ENCODE measurements around the gene ZNF783. TPM values are rescaled to one million over a fixed set of nuclear protein-coding genes. Genes with fewer than 3 reads are reported as not detected.

Gene ZNF783
- total and polyA plus RNA-seq, 9 of the 15 experiments (the other 6 are each of a cell fraction or from before 2014, with no cell fraction given), result 0.66 to 11.2 (median 5.4) TPM

DNA sequence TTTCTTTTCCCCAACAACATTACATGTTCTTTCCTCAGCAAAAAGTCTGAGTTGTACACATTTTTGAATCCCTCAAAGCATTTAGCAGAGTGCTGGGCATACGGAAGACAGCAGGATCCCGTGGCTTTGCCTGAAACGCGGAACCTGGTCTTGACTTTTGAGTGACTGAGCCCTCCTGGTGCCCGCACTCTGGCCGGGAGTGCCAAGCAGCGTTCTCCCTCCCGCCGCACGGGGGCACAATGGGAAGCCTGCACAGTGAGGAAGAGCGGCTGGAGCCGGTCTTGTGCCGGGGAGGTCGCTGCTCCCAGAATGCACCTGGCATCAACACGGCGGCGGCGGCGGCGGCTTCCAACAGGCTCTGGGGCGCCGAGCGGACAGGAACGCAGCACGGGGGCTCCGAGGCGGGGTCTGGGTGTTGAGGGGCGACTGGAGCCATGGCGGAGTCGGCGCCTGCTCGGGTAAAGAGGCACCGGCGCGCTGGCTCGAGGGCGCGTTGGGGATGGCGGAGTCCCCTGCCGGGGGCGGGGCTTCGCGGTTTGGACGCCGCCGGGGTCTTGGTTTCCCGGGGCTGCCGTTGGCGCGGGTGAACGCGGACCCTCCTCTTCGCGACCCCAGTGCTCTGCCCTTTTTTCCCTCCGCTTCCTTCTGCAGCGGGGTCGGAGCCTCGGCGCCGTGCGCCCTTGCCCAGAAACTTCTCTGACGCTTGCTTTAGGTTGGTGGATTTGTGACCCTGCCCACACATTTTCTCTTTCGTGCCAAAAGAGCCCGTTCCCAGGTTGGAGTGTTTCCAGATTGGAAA lies 22.5 kb upstream of the ZNF783 start, which contains the start of gene ZNF212 (continued):
- TF ChIP-seq, protein P1, sequence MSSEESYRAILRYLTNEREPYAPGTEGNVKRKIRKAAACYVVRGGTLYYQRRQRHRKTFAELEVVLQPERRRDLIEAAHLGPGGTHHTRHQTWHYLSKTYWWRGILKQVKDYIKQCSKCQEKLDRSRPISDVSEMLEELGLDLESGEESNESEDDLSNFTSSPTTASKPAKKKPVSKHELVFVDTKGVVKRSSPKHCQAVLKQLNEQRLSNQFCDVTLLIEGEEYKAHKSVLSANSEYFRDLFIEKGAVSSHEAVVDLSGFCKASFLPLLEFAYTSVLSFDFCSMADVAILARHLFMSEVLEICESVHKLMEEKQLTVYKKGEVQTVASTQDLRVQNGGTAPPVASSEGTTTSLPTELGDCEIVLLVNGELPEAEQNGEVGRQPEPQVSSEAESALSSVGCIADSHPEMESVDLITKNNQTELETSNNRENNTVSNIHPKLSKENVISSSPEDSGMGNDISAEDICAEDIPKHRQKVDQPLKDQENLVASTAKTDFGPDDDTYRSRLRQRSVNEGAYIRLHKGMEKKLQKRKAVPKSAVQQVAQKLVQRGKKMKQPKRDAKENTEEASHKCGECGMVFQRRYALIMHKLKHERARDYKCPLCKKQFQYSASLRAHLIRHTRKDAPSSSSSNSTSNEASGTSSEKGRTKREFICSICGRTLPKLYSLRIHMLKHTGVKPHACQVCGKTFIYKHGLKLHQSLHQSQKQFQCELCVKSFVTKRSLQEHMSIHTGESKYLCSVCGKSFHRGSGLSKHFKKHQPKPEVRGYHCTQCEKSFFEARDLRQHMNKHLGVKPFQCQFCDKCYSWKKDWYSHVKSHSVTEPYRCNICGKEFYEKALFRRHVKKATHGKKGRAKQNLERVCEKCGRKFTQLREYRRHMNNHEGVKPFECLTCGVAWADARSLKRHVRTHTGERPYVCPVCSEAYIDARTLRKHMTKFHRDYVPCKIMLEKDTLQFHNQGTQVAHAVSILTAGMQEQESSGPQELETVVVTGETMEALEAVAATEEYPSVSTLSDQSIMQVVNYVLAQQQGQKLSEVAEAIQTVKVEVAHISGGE (CRISPR knock-in tag; IDR thresholded peaks at IDR 0.05), result peak in 1 of 3 experiments; percentile 39; a peak in 1 of 6 replicates
- peak; percentile 42; the same call in 1 of the 2 replicates for TF ChIP-seq NR4A1 (CRISPR knock-in tag; IDR thresholded peaks at IDR 0.05)
- no peak for TF ChIP-seq NR4A1 (tag; IDR thresholded peaks at IDR 0.05)
- TF ChIP-seq CAMTA2 (CRISPR knock-in tag; conservative IDR thresholded peaks at IDR 0.05), result 0 out of 2 replicates have a peak, but pooled peaks have one; percentile 50
- TF ChIP-seq ZNF253 (CRISPR knock-in tag; conservative IDR thresholded peaks at IDR 0.05), result no peak
- TF ChIP-seq DNMT1 (IDR thresholded peaks at IDR 0.05), result no peak
- no peak for TF ChIP-seq NCOA2 (IDR thresholded peaks at IDR 0.05; ENCODE audit: partially characterized antibody in 2 of 2)
- TF ChIP-seq TAF1 (IDR thresholded peaks at IDR 0.05; ENCODE audit: control insufficient read depth, extremely low read depth, insufficient read depth, low read length, severe bottlenecking), result peak; percentile 79
- TF ChIP-seq HDAC3 (IDR thresholded peaks at IDR 0.05; ENCODE audit: borderline replicate concordance, partially characterized antibody), result no peak
- TF ChIP-seq ARID2 (IDR thresholded peaks at IDR 0.05), result no peak
- peak; percentile 76; the same call in 1 of the 2 replicates for TF ChIP-seq ZNF165 (CRISPR knock-in tag; IDR thresholded peaks at IDR 0.05; ENCODE audit: borderline replicate concordance)
- peak; percentile 55 for TF ChIP-seq TBP (optimal IDR thresholded peaks at IDR 0.05; ENCODE audit: low read depth, low read length)
- TF ChIP-seq GTF2E2 (tag; IDR thresholded peaks at IDR 0.05), result peak; percentile 68; the same call in 1 of the 2 replicates
- TF ChIP-seq, protein P2, sequence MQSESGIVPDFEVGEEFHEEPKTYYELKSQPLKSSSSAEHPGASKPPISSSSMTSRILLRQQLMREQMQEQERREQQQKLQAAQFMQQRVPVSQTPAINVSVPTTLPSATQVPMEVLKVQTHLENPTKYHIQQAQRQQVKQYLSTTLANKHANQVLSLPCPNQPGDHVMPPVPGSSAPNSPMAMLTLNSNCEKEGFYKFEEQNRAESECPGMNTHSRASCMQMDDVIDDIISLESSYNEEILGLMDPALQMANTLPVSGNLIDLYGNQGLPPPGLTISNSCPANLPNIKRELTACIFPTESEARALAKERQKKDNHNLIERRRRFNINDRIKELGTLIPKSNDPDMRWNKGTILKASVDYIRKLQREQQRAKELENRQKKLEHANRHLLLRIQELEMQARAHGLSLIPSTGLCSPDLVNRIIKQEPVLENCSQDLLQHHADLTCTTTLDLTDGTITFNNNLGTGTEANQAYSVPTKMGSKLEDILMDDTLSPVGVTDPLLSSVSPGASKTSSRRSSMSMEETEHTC (IDR thresholded peaks at IDR 0.05), result 0 out of 2 replicates have a peak, but pooled peaks have one; percentile 41
- TF ChIP-seq, protein P3, sequence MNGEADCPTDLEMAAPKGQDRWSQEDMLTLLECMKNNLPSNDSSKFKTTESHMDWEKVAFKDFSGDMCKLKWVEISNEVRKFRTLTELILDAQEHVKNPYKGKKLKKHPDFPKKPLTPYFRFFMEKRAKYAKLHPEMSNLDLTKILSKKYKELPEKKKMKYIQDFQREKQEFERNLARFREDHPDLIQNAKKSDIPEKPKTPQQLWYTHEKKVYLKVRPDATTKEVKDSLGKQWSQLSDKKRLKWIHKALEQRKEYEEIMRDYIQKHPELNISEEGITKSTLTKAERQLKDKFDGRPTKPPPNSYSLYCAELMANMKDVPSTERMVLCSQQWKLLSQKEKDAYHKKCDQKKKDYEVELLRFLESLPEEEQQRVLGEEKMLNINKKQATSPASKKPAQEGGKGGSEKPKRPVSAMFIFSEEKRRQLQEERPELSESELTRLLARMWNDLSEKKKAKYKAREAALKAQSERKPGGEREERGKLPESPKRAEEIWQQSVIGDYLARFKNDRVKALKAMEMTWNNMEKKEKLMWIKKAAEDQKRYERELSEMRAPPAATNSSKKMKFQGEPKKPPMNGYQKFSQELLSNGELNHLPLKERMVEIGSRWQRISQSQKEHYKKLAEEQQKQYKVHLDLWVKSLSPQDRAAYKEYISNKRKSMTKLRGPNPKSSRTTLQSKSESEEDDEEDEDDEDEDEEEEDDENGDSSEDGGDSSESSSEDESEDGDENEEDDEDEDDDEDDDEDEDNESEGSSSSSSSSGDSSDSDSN (IDR thresholded peaks at IDR 0.05; ENCODE audit: borderline replicate concordance in 1 of 2, low read depth in 2 of 2, low read length in 2 of 2), result peak in 1 of 2 experiments; percentile 63; a peak in 1 of 4 replicates
- TF ChIP-seq, protein P4, sequence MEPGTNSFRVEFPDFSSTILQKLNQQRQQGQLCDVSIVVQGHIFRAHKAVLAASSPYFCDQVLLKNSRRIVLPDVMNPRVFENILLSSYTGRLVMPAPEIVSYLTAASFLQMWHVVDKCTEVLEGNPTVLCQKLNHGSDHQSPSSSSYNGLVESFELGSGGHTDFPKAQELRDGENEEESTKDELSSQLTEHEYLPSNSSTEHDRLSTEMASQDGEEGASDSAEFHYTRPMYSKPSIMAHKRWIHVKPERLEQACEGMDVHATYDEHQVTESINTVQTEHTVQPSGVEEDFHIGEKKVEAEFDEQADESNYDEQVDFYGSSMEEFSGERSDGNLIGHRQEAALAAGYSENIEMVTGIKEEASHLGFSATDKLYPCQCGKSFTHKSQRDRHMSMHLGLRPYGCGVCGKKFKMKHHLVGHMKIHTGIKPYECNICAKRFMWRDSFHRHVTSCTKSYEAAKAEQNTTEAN (CRISPR knock-in tag; IDR thresholded peaks at IDR 0.05), result no peak
